Right lobe of liver (tissue), 6 donors: ENCODE measurements around the gene CHAF1A. TPM values are rescaled to one million over a fixed set of nuclear protein-coding genes. Genes with fewer than 3 reads are reported as not detected.

Experiments used
- ATAC-seq, 4 donors: fragments of 200-7000 bp; cut with Tn5 transposase; one replicate each; pipeline ENCODE4 v1.9.1; 2020; ENCODE audit warnings: mild to moderate bottlenecking in 4 of 4, moderate library complexity in 4 of 4
- DNase-seq, 3 donors: peaks; one replicate each; pipeline ENCODE4 v3.0.0-alpha.2; 2020
- H3K27ac ChIP-seq, 3 donors: fragments of 200-600 bp; one replicate each; pipeline ENCODE4 v1.8.0; 2022
- H3K27me3 ChIP-seq, 2 donors: fragments of 200-600 bp; one replicate each; pipeline ENCODE4 v1.8.0; 2022
- H3K36me3 ChIP-seq, 4 donors: fragments of 200-600 bp; sonication (generic) in 1 of 4; one replicate each; pipeline versions ENCODE4 v1.5.1 to v1.8.0; 2017 to 2022; ENCODE audit warnings: control low read depth in 1 of 4
- H3K4me1 ChIP-seq, 4 donors: fragments of 200-600 bp; sonication (generic) in 1 of 4; one replicate each; pipeline versions ENCODE4 v1.5.1 to v1.8.0; 2017 to 2022; ENCODE audit warnings: control low read depth in 1 of 4
- H3K4me3 ChIP-seq, 3 donors: fragments of 200-600 bp; one replicate each; pipeline ENCODE4 v1.8.0; 2022
- H3K9me3 ChIP-seq, 4 donors: fragments of 200-600 bp; sonication (generic) in 1 of 4; one replicate each; pipeline versions ENCODE4 v1.5.1 to v1.8.0; 2017 to 2022; ENCODE audit warnings: control low read depth in 1 of 4
- POLR2A ChIP-seq: fragments of 450-650 bp; IDR thresholded peaks from one replicate; pipeline ENCODE4 v1.6.1; 2017; ENCODE audit warnings: antibody characterized with exemption, mild to moderate bottlenecking
- WGBS: methylation state at CpG from one replicate; pipeline ENCODE4 v1.1.6; 2018; ENCODE audit warnings: low coverage, low lambda C conversion rate; ENCODE audit not compliant: insufficient coverage; ENCODE audit errors: missing lambda C conversion rate; 5-methylcytosine and 5-hydroxymethylcytosine counted together
- intact Hi-C, 2 donors: fragments of 100-400 bp; cut with DNase I; formaldehyde crosslinking; loops; one replicate each; pipeline versions ENCODE4 v1.11.2 to v1.14.1; 2022
- total RNA-seq, 6 experiments: library from RNA; depleted of rRNA in 2 of 6; stranded (reverse); fragments of >200 nt in 2 of 6; fragmentation: NEBNext Ultra II Directional in 3 of 6; extraction: Animal tissue kit (Norgen Biotek cat#: 25700) in 3 of 6; gene quantifications; one replicate each; pipeline versions ENCODE4 v1.1.0 to v1.2.4, GENCODE V29; 2016 to 2023
- TF ChIP-seq, protein P1 (sequence below), 4 donors: fragments of 200-600 bp in 3 of 4; fragments of 450-650 bp in 1 of 4; IDR thresholded peaks; one replicate each; pipeline versions ENCODE4 v1.5.1 to v1.8.0; 2016 to 2022; ENCODE audit warnings: antibody characterized with exemption in 4 of 4, mild to moderate bottlenecking in 2 of 4
- donor health status: DM: no; HTN: yes; CAD: no.
- donor health status: DM: no; HTN: no; CAD: no.
- donor health status: DM: no; HTN: no; CAD: no.
- donor health status: DM: no; HTN: yes; CAD: no.
- donor health status: DM: no; HTN: yes; CAD: no.

The CHAF1A gene
- total RNA-seq, 6 experiments from 2014 or later: 3.1 to 9.2 (median 3.5) TPM

- intact Hi-C loops: no loop called here
- DNase-seq: peak in 1 of 3 donors; percentile 28
These were observed 70.7 kb downstream of the CHAF1A start for GRCh38 chr19:4473011-4473762.

GRCh38 chr19:4473763-4474513 is 71.5 kb downstream of the CHAF1A start:
- H3K27ac ChIP-seq: no peak overlapping the region
- DNase-seq: no peak
- no peak overlapping the region for H3K4me3 ChIP-seq
- H3K36me3 ChIP-seq: peaks cover 0 to 22% (median 1%) of the 10 kb centered on the region in 4 donors
- WGBS: 33% methylated on average over 1 of the region's 23 CpGs
- ATAC-seq: no peak
- TF ChIP-seq, protein P1, sequence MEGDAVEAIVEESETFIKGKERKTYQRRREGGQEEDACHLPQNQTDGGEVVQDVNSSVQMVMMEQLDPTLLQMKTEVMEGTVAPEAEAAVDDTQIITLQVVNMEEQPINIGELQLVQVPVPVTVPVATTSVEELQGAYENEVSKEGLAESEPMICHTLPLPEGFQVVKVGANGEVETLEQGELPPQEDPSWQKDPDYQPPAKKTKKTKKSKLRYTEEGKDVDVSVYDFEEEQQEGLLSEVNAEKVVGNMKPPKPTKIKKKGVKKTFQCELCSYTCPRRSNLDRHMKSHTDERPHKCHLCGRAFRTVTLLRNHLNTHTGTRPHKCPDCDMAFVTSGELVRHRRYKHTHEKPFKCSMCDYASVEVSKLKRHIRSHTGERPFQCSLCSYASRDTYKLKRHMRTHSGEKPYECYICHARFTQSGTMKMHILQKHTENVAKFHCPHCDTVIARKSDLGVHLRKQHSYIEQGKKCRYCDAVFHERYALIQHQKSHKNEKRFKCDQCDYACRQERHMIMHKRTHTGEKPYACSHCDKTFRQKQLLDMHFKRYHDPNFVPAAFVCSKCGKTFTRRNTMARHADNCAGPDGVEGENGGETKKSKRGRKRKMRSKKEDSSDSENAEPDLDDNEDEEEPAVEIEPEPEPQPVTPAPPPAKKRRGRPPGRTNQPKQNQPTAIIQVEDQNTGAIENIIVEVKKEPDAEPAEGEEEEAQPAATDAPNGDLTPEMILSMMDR (IDR thresholded peaks at IDR 0.05): no peak
- TF ChIP-seq POLR2A: no peak
- no peaks in the 10 kb centered on the region for H3K27me3 ChIP-seq
- intact Hi-C loops: no loop called here
- no peaks in the 10 kb centered on the region for H3K9me3 ChIP-seq
- peaks cover 0 to 4% (median 2%) of the 10 kb centered on the region in 4 donors for H3K4me1 ChIP-seq

More at GRCh38 chr19:4473011-4473762, 70.7 kb downstream of the CHAF1A start:
- Histone ChIP-seq H3K4me1 (peaks cover 0 to 4% (median 2%) of the 10 kb centered on the region in 4 donors), H3K27me3 (no peaks in the 10 kb centered on the region), H3K9me3 (no peaks in the 10 kb centered on the region), H3K4me3 (peak overlapping the region; percentile 75 to 90 (median 80)), H3K36me3 (peaks cover 0 to 22% (median 1%) of the 10 kb centered on the region in 4 donors), H3K27ac (no peak overlapping the region)
- TF ChIP-seq, protein P1 (IDR thresholded peaks at IDR 0.05): no peak
- no peak for TF ChIP-seq POLR2A
- ATAC-seq: no peak
- WGBS: 23% methylated on average over 16 of the region's 25 CpGs

GRCh38 chr19:4474514-4475022 is 72.1 kb downstream of the CHAF1A start:
- ATAC-seq: no peak
- no peak overlapping the region for H3K27ac ChIP-seq
- no peaks in the 10 kb centered on the region for H3K9me3 ChIP-seq
- H3K36me3 ChIP-seq: peaks cover 0 to 22% (median 1%) of the 10 kb centered on the region in 4 donors
- peaks cover 0 to 4% (median 2%) of the 10 kb centered on the region in 4 donors for H3K4me1 ChIP-seq
- TF ChIP-seq, protein P1 (IDR thresholded peaks at IDR 0.05): no peak
- TF ChIP-seq POLR2A: no peak
- no peaks in the 10 kb centered on the region for H3K27me3 ChIP-seq
- no peak for DNase-seq
- intact Hi-C loops: no loop called here
- 44% methylated on average over 4 of the region's 13 CpGs for WGBS
- no peak overlapping the region for H3K4me3 ChIP-seq

- intact Hi-C loops: no loop called here
- WGBS: 77% methylated on average over 5 of the region's 16 CpGs
- H3K36me3 ChIP-seq: peaks cover 0 to 22% (median 1%) of the 10 kb centered on the region in 4 donors
These were observed 74.8 kb downstream of the CHAF1A start for GRCh38 chr19:4477034-4477801.

More at GRCh38 chr19:4477034-4477801, 74.8 kb downstream of the CHAF1A start:
- Histone ChIP-seq H3K27ac (no peak overlapping the region), H3K27me3 (no peaks in the 10 kb centered on the region), H3K4me3 (no peak overlapping the region), H3K9me3 (no peaks in the 10 kb centered on the region), H3K4me1 (peaks cover 0 to 3% (median 0%) of the 10 kb centered on the region in 4 donors)
- no peak for DNase-seq
- no peak for TF ChIP-seq POLR2A
- TF ChIP-seq, protein P1 (IDR thresholded peaks at IDR 0.05): no peak
- no peak for ATAC-seq
